ENCODE measurements around the gene OR3A3. TPM values are rescaled to one million over a fixed set of nuclear protein-coding genes. Genes with fewer than 3 reads are reported as not detected.
A peak's percentile ranks its signal among the peaks of the same experiment; 100 is the strongest.

The OR3A3 gene
- total RNA-seq, 1 experiment from 2014 or later: not detected

DNA sequence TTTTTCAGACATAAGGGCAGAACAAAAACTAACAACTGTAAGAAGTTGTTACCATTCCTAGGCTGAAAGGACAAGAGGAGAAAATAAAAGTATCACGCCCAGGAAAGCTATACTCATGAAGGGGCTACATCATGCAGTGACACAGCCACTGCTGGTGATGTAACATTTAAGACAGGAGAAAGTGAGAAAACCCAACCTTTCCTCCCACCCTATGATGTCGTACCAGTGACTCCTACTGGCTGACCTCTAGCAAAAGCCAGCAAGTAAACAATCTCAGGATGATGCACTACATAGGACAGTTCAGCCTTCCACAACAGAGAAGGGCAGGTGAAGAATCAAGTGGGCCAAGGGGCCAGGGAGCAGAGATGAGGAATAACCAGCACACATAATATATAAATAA lies 36.5 kb downstream of the OR3A3 start:
- no peak overlapping the region for H3K14ac ChIP-seq (ENCODE audit: insufficient read depth, low read length)
- no peak overlapping the region for H3K23ac ChIP-seq (ENCODE audit: insufficient read length, low read depth, low read length)
- H4K91ac ChIP-seq (ENCODE audit: insufficient read length, low read depth, low read length): no peak overlapping the region
- no peaks in the 10 kb centered on the region for H3K23me2 ChIP-seq (ENCODE audit: insufficient read length, low read depth, low read length, poor library complexity, severe bottlenecking)
- H2BK120ac ChIP-seq (ENCODE audit: low read depth, low read length, poor library complexity, severe bottlenecking): no peak overlapping the region
- no peak overlapping the region for H2BK5ac ChIP-seq (ENCODE audit: insufficient read length, low read length)
- TF ChIP-seq, protein P1, sequence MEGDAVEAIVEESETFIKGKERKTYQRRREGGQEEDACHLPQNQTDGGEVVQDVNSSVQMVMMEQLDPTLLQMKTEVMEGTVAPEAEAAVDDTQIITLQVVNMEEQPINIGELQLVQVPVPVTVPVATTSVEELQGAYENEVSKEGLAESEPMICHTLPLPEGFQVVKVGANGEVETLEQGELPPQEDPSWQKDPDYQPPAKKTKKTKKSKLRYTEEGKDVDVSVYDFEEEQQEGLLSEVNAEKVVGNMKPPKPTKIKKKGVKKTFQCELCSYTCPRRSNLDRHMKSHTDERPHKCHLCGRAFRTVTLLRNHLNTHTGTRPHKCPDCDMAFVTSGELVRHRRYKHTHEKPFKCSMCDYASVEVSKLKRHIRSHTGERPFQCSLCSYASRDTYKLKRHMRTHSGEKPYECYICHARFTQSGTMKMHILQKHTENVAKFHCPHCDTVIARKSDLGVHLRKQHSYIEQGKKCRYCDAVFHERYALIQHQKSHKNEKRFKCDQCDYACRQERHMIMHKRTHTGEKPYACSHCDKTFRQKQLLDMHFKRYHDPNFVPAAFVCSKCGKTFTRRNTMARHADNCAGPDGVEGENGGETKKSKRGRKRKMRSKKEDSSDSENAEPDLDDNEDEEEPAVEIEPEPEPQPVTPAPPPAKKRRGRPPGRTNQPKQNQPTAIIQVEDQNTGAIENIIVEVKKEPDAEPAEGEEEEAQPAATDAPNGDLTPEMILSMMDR (conservative IDR thresholded peaks at IDR 0.05): peak; percentile 62
- no peaks in the 10 kb centered on the region for H3K79me2 ChIP-seq (ENCODE audit: insufficient read depth, low read length)
- no peak overlapping the region for H3T11ph ChIP-seq (ENCODE audit: low read length)
- H3K27ac Mint-ChIP-seq: no peak overlapping the region
- H3K4ac ChIP-seq (ENCODE audit: low read depth, low read length): no peak overlapping the region
- no peaks in the 10 kb centered on the region for H3K9me3 Mint-ChIP-seq
- no peak overlapping the region for H4K5ac ChIP-seq (ENCODE audit: insufficient read length, low read depth, low read length)
- no peak overlapping the region for H3K4me2 ChIP-seq (ENCODE audit: insufficient read depth, insufficient read length, low read length)
- no peaks in the 10 kb centered on the region for H3K36me3 Mint-ChIP-seq (ENCODE audit: insufficient read depth in 1 of 3, low read depth in 3 of 3)
- H2BK15ac ChIP-seq (ENCODE audit: low read depth, low read length): no peak overlapping the region
- no peak overlapping the region for H2BK12ac ChIP-seq (ENCODE audit: insufficient read length, low read depth, low read length)
- no peak overlapping the region for H2AK5ac ChIP-seq (ENCODE audit: insufficient read length, low read length)
- no peak overlapping the region for H3K9ac ChIP-seq (ENCODE audit: extremely low read depth, insufficient read length, low read length)
- no peak overlapping the region for H3K4me3 Mint-ChIP-seq
- no CpG with 5 or more reads among the region's 2 CpGs for WGBS (ENCODE audit: extremely low coverage, insufficient read length, low lambda C conversion rate)
- no peak overlapping the region for H4K8ac ChIP-seq (replicated peaks; ENCODE audit: insufficient read length, low read depth, low read length)
- no peaks in the 10 kb centered on the region for H3K27me3 Mint-ChIP-seq (ENCODE audit: low read depth)
- H3K27ac ChIP-seq (ENCODE audit: insufficient read length, low read depth, low read length): no peak overlapping the region
- H3K27me3 ChIP-seq (ENCODE audit: insufficient read depth, low read length): no peaks in the 10 kb centered on the region
- no peak overlapping the region for H2BK20ac ChIP-seq (ENCODE audit: low read depth, low read length, poor library complexity, severe bottlenecking)
- no peaks in the 10 kb centered on the region for H3K79me1 ChIP-seq (ENCODE audit: insufficient read depth, low read depth, low read length, poor library complexity, severe bottlenecking)
- no peaks in the 10 kb centered on the region for H4K20me1 ChIP-seq (ENCODE audit: control insufficient read depth, insufficient read depth, insufficient read length)
- no peaks in the 10 kb centered on the region for H3K4me1 ChIP-seq (ENCODE audit: insufficient read depth, low read length)
- no peaks in the 10 kb centered on the region for H3K4me1 Mint-ChIP-seq
- no peak overlapping the region for H2AFZ ChIP-seq (ENCODE audit: low read length)
- no peak overlapping the region for H3K56ac ChIP-seq (ENCODE audit: insufficient read length, low read depth, low read length)
- peak; percentile 74 for DNase-seq
- H3K9me3 ChIP-seq (ENCODE audit: control insufficient read depth, low read depth, low read length): no peaks in the 10 kb centered on the region
- H3K18ac ChIP-seq (ENCODE audit: insufficient read length, low read depth, low read length): no peak overlapping the region
